CD4-positive, alpha-beta T cell treated with Interleukin-15 for 1 hour (primary cell): ENCODE results near the gene SPIN1.

Experiments used
- DNase-seq: peaks from one replicate; pipeline ENCODE4 v3.0.0-alpha.2; 2020

The SPIN1 gene

GRCh38 chr9:88437210-88438146, 49.2 kb downstream of the SPIN1 start:
- DNase-seq, result no peak

GRCh38 chr9:88438811-88439210, 50.6 kb downstream of the SPIN1 start:
- DNase-seq, result no peak

GRCh38 chr9:88441301-88442007, 53.2 kb downstream of the SPIN1 start:
- no peak for DNase-seq

- DNase-seq, result no peak
Observed at GRCh38 chr9:88443480-88444113, 55.4 kb downstream of the SPIN1 start.

- no peak for DNase-seq
Observed at GRCh38 chr9:88446728-88447127, 58.5 kb downstream of the SPIN1 start.

GRCh38 chr9:88447431-88447830, 59.2 kb downstream of the SPIN1 start:
- DNase-seq, result no peak

GRCh38 chr9:88451160-88451559, 62.9 kb downstream of the SPIN1 start:
- DNase-seq, result no peak

- DNase-seq, result no peak
Observed at GRCh38 chr9:88458716-88459465, 70.6 kb downstream of the SPIN1 start.

GRCh38 chr9:88460587-88461332, 72.5 kb downstream of the SPIN1 start:
- DNase-seq, result no peak

- no peak for DNase-seq
Observed at GRCh38 chr9:88462191-88462590, 73.9 kb downstream of the SPIN1 start.

- DNase-seq, result no peak
Observed at GRCh38 chr9:88464851-88465250, 76.6 kb downstream of the SPIN1 start.

- DNase-seq, result no peak
Observed at GRCh38 chr9:88468226-88468625, 80.0 kb downstream of the SPIN1 start.

- DNase-seq, result no peak
Observed at GRCh38 chr9:88476491-88477271, 88.4 kb downstream of the SPIN1 start.

- no peak for DNase-seq
Observed at GRCh38 chr9:88477300-88477751, 89.1 kb downstream of the SPIN1 start.

- DNase-seq, result no peak
Observed at GRCh38 chr9:88478246-88478645, 90.0 kb downstream of the SPIN1 start.

- DNase-seq, result no peak
Observed at GRCh38 chr9:88481933-88482332, 93.7 kb downstream of the SPIN1 start.

GRCh38 chr9:88488166-88488565, 99.9 kb downstream of the SPIN1 start:
- no peak for DNase-seq

- no peak for DNase-seq
Observed at GRCh38 chr9:88494983-88495721, 106.9 kb downstream of the SPIN1 start.

- no peak for DNase-seq
Observed at GRCh38 chr9:88497224-88497623, 109.0 kb downstream of the SPIN1 start.

GRCh38 chr9:88498880-88499279, 110.6 kb downstream of the SPIN1 start:
- no peak for DNase-seq
